T-helper 17 cell (primary cell): Measurements from ENCODE around the gene NTN1. TPM values are rescaled to one million over a fixed set of nuclear protein-coding genes. Genes with fewer than 3 reads are reported as not detected.
"Not testable (repeated sequence)": the region's sequence is repeated elsewhere in the genome, so short reads cannot be mapped to it uniquely, and the experiment has no call there.

Experiments
- ATAC-seq: fragments of 150-1000 bp; cut with Tn5 transposase; 2 replicates; pipeline ENCODE4 v1.10.0; 2021; ENCODE audit warnings: mild to moderate bottlenecking, moderate library complexity
- DNase-seq, 3 donors: peaks; one replicate each; pipeline versions ENCODE4 v3.0.0 to v3.0.0-alpha.2; 2020 to 2021
- H3K9me3 ChIP-seq: one replicate; pipeline ENCODE4 v1.7.0; 2013; ENCODE audit warnings: low read length, mild to moderate bottlenecking; ENCODE audit not compliant: control insufficient read depth, poor library complexity, severe bottlenecking
- H3K27ac Mint-ChIP-seq: one replicate; pipeline ENCODE4 v1.8.0; 2022; ENCODE audit warnings: mild to moderate bottlenecking, moderate library complexity, mixed read lengths
- H3K27me3 Mint-ChIP-seq: one replicate; pipeline ENCODE4 v1.8.0; 2022; ENCODE audit warnings: mixed read lengths
- H3K36me3 Mint-ChIP-seq: one replicate; pipeline ENCODE4 v1.8.0; 2022; ENCODE audit warnings: low read depth, mixed read lengths
- H3K4me1 Mint-ChIP-seq: one replicate; pipeline ENCODE4 v1.8.0; 2022; ENCODE audit warnings: mild to moderate bottlenecking, mixed read lengths
- H3K4me3 Mint-ChIP-seq: one replicate; pipeline ENCODE4 v1.8.0; 2022; ENCODE audit warnings: mild to moderate bottlenecking, moderate library complexity, mixed read lengths
- total RNA-seq, 4 donors: library from RNA in 2 of 4; stranded (reverse) in 2 of 4; gene quantifications; one replicate each; pipeline ENCODE4 v1.2.3 and lab custom pipeline; 2022 to 2026

The NTN1 gene
- total RNA-seq, 2 donors from 2014 or later, result 0.12 to 0.16 TPM

- H3K4me3 Mint-ChIP-seq, result no peak overlapping the region
- ATAC-seq (no peak), DNase-seq (no peak)
- peaks cover 13% of the 10 kb centered on the region for H3K4me1 Mint-ChIP-seq
- no peaks in the 10 kb centered on the region for H3K27me3 Mint-ChIP-seq
- H3K9me3 ChIP-seq, result no peaks in the 10 kb centered on the region
- H3K36me3 Mint-ChIP-seq, result no peaks in the 10 kb centered on the region
- H3K27ac Mint-ChIP-seq, result no peak overlapping the region
Measured at GRCh38 chr17:9242983-9243382, 221.7 kb downstream of the NTN1 start.

GRCh38 chr17:9244066-9245052, 223.0 kb downstream of the NTN1 start:
- Mint-ChIP-seq H3K36me3 (peaks cover 2% of the 10 kb centered on the region), H3K27ac (peak overlapping the region; percentile 45)

GRCh38 chr17:9247401-9247938, 226.2 kb downstream of the NTN1 start:
- no peak for DNase-seq
- Mint-ChIP-seq H3K4me3 (no peak overlapping the region), H3K36me3 (peaks cover 2% of the 10 kb centered on the region), H3K4me1 (peaks cover 6% of the 10 kb centered on the region), H3K27ac (no peak overlapping the region), H3K27me3 (no peaks in the 10 kb centered on the region)
- no peak for ATAC-seq
- H3K9me3 ChIP-seq, result no peaks in the 10 kb centered on the region

More at GRCh38 chr17:9244066-9245052, 223.0 kb downstream of the NTN1 start:
- DNase-seq (no peak), ATAC-seq (no peak)
- peaks cover 9% of the 10 kb centered on the region for H3K4me1 Mint-ChIP-seq
- H3K4me3 Mint-ChIP-seq, result no peak overlapping the region
- H3K9me3 ChIP-seq, result no peaks in the 10 kb centered on the region
- no peaks in the 10 kb centered on the region for H3K27me3 Mint-ChIP-seq

GRCh38 chr17:9249245-9249953, 228.1 kb downstream of the NTN1 start:
- ATAC-seq, result no peak
- Mint-ChIP-seq H3K4me3 (no peak overlapping the region), H3K36me3 (peaks cover 2% of the 10 kb centered on the region), H3K4me1 (peaks cover 20% of the 10 kb centered on the region), H3K27me3 (no peaks in the 10 kb centered on the region), H3K27ac (peak overlapping the region; percentile 41)
- no peak for DNase-seq
- no peaks in the 10 kb centered on the region for H3K9me3 ChIP-seq

- ATAC-seq (no peak), DNase-seq (no peak)
- Mint-ChIP-seq H3K27me3 (no peaks in the 10 kb centered on the region), H3K36me3 (peaks cover 2% of the 10 kb centered on the region), H3K4me3 (peak overlapping the region; percentile 28), H3K27ac (no peak overlapping the region), H3K4me1 (peaks cover 17% of the 10 kb centered on the region)
- H3K9me3 ChIP-seq, result no peaks in the 10 kb centered on the region
Measured at GRCh38 chr17:9251273-9251672, 230.0 kb downstream of the NTN1 start.

GRCh38 chr17:9253308-9253707, 232.0 kb downstream of the NTN1 start:
- DNase-seq (no peak), ATAC-seq (no peak)
- Mint-ChIP-seq H3K36me3 (peaks cover 2% of the 10 kb centered on the region), H3K27me3 (no peaks in the 10 kb centered on the region), H3K27ac (peak overlapping the region; percentile 88), H3K4me3 (peak overlapping the region; percentile 52), H3K4me1 (peaks cover 17% of the 10 kb centered on the region)
- H3K9me3 ChIP-seq, result no peaks in the 10 kb centered on the region

- DNase-seq, result no peak
- ATAC-seq, result no peak
- no peaks in the 10 kb centered on the region for H3K36me3 Mint-ChIP-seq
- H3K4me3 Mint-ChIP-seq, result no peak overlapping the region
- H3K27ac Mint-ChIP-seq, result no peak overlapping the region
- no peaks in the 10 kb centered on the region for H3K9me3 ChIP-seq
- peaks cover 19% of the 10 kb centered on the region for H3K4me1 Mint-ChIP-seq
- no peaks in the 10 kb centered on the region for H3K27me3 Mint-ChIP-seq
Measured at GRCh38 chr17:9254841-9255240, 233.5 kb downstream of the NTN1 start.

GRCh38 chr17:9255833-9256232, 234.5 kb downstream of the NTN1 start:
- peaks cover 21% of the 10 kb centered on the region for H3K4me1 Mint-ChIP-seq
- DNase-seq, result no peak
- no peaks in the 10 kb centered on the region for H3K9me3 ChIP-seq
- H3K36me3 Mint-ChIP-seq, result no peaks in the 10 kb centered on the region
- H3K4me3 Mint-ChIP-seq, result no peak overlapping the region
- H3K27ac Mint-ChIP-seq, result no peak overlapping the region
- ATAC-seq, result no peak
- H3K27me3 Mint-ChIP-seq, result no peaks in the 10 kb centered on the region

- Mint-ChIP-seq H3K36me3 (no peaks in the 10 kb centered on the region), H3K27ac (no peak overlapping the region), H3K4me1 (peaks cover 18% of the 10 kb centered on the region), H3K27me3 (no peaks in the 10 kb centered on the region), H3K4me3 (no peak overlapping the region)
- no peaks in the 10 kb centered on the region for H3K9me3 ChIP-seq
- DNase-seq (no peak), ATAC-seq (no peak)
Measured at GRCh38 chr17:9256361-9256750, 235.0 kb downstream of the NTN1 start.

GRCh38 chr17:9256751-9257629, 235.7 kb downstream of the NTN1 start:
- H3K9me3 ChIP-seq, result no peaks in the 10 kb centered on the region
- H3K36me3 Mint-ChIP-seq, result no peaks in the 10 kb centered on the region
- H3K27me3 Mint-ChIP-seq, result no peaks in the 10 kb centered on the region
- H3K4me3 Mint-ChIP-seq, result no peak overlapping the region
- ATAC-seq (no peak), DNase-seq (no peak)
- peaks cover 18% of the 10 kb centered on the region for H3K4me1 Mint-ChIP-seq
- no peak overlapping the region for H3K27ac Mint-ChIP-seq

GRCh38 chr17:9257630-9257965, 236.3 kb downstream of the NTN1 start:
- H3K36me3 Mint-ChIP-seq, ATAC-seq, H3K9me3 ChIP-seq, H3K27ac Mint-ChIP-seq, DNase-seq, H3K4me3 Mint-ChIP-seq, H3K27me3 Mint-ChIP-seq: not testable (repeated sequence)
- H3K4me1 Mint-ChIP-seq, result peaks cover 17% of the 10 kb centered on the region

- Mint-ChIP-seq H3K36me3 (no peaks in the 10 kb centered on the region), H3K27me3 (no peaks in the 10 kb centered on the region), H3K4me3 (no peak overlapping the region), H3K27ac (no peak overlapping the region), H3K4me1 (peaks cover 9% of the 10 kb centered on the region)
- DNase-seq, result no peak
- ATAC-seq, result no peak
- no peaks in the 10 kb centered on the region for H3K9me3 ChIP-seq
Measured at GRCh38 chr17:9258115-9259015, 237.1 kb downstream of the NTN1 start.
